ENCODE data around the gene MBLAC1.

DNA sequence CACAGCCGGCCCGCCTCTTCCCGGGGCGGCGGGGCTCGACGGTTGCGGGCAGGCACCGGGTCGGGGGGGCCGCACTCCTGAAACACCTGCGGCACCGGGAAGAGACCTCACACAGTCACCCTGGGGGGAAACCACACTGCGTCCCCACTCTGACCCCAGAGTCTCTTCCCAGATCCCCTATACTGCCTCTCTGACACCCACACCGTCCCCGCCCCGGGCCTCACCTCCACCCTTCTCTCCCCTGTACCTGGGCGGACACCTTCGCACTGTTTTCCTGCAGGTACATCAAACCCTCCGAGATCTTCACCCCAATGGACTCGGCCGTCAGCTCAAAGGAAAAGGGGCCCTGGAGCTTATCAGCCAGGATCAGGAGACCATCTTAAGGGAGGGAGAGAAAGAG, 45.1 kb downstream of the MBLAC1 start:
- TF ChIP-seq, protein P1, sequence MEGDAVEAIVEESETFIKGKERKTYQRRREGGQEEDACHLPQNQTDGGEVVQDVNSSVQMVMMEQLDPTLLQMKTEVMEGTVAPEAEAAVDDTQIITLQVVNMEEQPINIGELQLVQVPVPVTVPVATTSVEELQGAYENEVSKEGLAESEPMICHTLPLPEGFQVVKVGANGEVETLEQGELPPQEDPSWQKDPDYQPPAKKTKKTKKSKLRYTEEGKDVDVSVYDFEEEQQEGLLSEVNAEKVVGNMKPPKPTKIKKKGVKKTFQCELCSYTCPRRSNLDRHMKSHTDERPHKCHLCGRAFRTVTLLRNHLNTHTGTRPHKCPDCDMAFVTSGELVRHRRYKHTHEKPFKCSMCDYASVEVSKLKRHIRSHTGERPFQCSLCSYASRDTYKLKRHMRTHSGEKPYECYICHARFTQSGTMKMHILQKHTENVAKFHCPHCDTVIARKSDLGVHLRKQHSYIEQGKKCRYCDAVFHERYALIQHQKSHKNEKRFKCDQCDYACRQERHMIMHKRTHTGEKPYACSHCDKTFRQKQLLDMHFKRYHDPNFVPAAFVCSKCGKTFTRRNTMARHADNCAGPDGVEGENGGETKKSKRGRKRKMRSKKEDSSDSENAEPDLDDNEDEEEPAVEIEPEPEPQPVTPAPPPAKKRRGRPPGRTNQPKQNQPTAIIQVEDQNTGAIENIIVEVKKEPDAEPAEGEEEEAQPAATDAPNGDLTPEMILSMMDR (IDR thresholded peaks at IDR 0.05; ENCODE audit: poor library complexity, severe bottlenecking): no peak
- TF ChIP-seq EP300 (conservative IDR thresholded peaks at IDR 0.05; ENCODE audit: poor library complexity, severe bottlenecking): no peak
- no peak for TF ChIP-seq TAF1 (IDR thresholded peaks at IDR 0.05; ENCODE audit: low read depth)
- TF ChIP-seq POLR2AphosphoS5 (IDR thresholded peaks at IDR 0.05): no peak
- TF ChIP-seq, protein P2, sequence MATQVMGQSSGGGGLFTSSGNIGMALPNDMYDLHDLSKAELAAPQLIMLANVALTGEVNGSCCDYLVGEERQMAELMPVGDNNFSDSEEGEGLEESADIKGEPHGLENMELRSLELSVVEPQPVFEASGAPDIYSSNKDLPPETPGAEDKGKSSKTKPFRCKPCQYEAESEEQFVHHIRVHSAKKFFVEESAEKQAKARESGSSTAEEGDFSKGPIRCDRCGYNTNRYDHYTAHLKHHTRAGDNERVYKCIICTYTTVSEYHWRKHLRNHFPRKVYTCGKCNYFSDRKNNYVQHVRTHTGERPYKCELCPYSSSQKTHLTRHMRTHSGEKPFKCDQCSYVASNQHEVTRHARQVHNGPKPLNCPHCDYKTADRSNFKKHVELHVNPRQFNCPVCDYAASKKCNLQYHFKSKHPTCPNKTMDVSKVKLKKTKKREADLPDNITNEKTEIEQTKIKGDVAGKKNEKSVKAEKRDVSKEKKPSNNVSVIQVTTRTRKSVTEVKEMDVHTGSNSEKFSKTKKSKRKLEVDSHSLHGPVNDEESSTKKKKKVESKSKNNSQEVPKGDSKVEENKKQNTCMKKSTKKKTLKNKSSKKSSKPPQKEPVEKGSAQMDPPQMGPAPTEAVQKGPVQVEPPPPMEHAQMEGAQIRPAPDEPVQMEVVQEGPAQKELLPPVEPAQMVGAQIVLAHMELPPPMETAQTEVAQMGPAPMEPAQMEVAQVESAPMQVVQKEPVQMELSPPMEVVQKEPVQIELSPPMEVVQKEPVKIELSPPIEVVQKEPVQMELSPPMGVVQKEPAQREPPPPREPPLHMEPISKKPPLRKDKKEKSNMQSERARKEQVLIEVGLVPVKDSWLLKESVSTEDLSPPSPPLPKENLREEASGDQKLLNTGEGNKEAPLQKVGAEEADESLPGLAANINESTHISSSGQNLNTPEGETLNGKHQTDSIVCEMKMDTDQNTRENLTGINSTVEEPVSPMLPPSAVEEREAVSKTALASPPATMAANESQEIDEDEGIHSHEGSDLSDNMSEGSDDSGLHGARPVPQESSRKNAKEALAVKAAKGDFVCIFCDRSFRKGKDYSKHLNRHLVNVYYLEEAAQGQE (IDR thresholded peaks at IDR 0.05; ENCODE audit: borderline replicate concordance): no peak
- TF ChIP-seq EZH2 (IDR thresholded peaks at IDR 0.05; ENCODE audit: borderline replicate concordance, insufficient read depth, low read length, poor library complexity, severe bottlenecking): no peak
- no peak for TF ChIP-seq RAD21 (conservative IDR thresholded peaks at IDR 0.05)
- TF ChIP-seq SMC3 (conservative IDR thresholded peaks at IDR 0.05; ENCODE audit: poor library complexity): no peak
- TF ChIP-seq MXI1 (conservative IDR thresholded peaks at IDR 0.05; ENCODE audit: poor library complexity, severe bottlenecking): no peak

All from neural cell (in vitro differentiated cells).